Measurements from ENCODE around the gene THBS1. TPM values are rescaled to one million over a fixed set of nuclear protein-coding genes. Genes with fewer than 3 reads are reported as not detected.

THBS1 gene
- polyA plus RNA-seq, 1 donor from 2014 or later: 1.4 TPM

- H3K4me3 Mint-ChIP-seq: no peak overlapping the region
- H3K4me1 Mint-ChIP-seq: peaks cover 0 to 1% (median 0%) of the 10 kb centered on the region in 3 donors
- H3K9me3 Mint-ChIP-seq: peaks cover 0 to 2% (median 1%) of the 10 kb centered on the region in 3 donors
- no peak overlapping the region for H3K27ac Mint-ChIP-seq
- peaks cover 10% of the 10 kb centered on the region for H3K27me3 Mint-ChIP-seq
- H3K36me3 Mint-ChIP-seq: no peaks in the 10 kb centered on the region
These were observed 26.0 kb upstream of the THBS1 start for GRCh38 chr15:39554746-39555387.

GRCh38 chr15:39555885-39556284 lies 25.0 kb upstream of the THBS1 start:
- H3K9me3 Mint-ChIP-seq: peaks cover 0 to 2% (median 1%) of the 10 kb centered on the region in 3 donors
- H3K4me3 Mint-ChIP-seq: no peak overlapping the region
- no peaks in the 10 kb centered on the region for H3K36me3 Mint-ChIP-seq
- peaks cover 10% of the 10 kb centered on the region for H3K27me3 Mint-ChIP-seq
- H3K4me1 Mint-ChIP-seq: peaks cover 0 to 1% (median 0%) of the 10 kb centered on the region in 3 donors
- H3K27ac Mint-ChIP-seq: no peak overlapping the region

GRCh38 chr15:39556461-39556860 lies 24.4 kb upstream of the THBS1 start:
- Mint-ChIP-seq H3K36me3 (no peaks in the 10 kb centered on the region), H3K4me1 (peaks cover 0 to 1% (median 0%) of the 10 kb centered on the region in 3 donors)

DNA sequence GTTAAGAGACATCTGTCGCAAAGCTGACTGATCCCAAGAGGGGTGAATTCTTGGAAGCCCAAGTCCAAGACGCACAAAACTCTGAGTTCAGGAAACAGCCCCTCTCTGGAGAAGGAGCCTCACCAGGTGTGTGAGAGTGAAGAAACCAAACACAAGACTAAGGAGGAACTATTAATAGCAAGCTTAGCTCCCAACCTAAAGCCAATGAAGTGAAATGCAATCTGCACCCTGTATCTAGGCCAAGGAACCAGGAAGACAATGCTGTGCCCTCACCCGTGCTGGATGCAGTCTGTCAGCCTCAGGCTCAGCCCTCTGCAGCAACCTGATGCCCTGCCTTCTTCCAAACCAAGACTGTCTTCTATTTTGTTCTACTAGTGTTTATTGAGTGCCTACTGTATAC lies 22.5 kb upstream of the THBS1 start:
- Mint-ChIP-seq H3K9me3 (peaks cover 0 to 1% (median 1%) of the 10 kb centered on the region in 3 donors), H3K4me3 (no peak overlapping the region), H3K27me3 (peaks cover 2% of the 10 kb centered on the region), H3K27ac (no peak overlapping the region), H3K36me3 (no peaks in the 10 kb centered on the region), H3K4me1 (peaks cover 0 to 1% (median 0%) of the 10 kb centered on the region in 3 donors)

More at GRCh38 chr15:39556461-39556860, 24.4 kb upstream of the THBS1 start:
- Mint-ChIP-seq H3K9me3 (peaks cover 0 to 2% (median 1%) of the 10 kb centered on the region in 3 donors), H3K4me3 (no peak overlapping the region), H3K27me3 (peaks cover 10% of the 10 kb centered on the region), H3K27ac (no peak overlapping the region)

DNA sequence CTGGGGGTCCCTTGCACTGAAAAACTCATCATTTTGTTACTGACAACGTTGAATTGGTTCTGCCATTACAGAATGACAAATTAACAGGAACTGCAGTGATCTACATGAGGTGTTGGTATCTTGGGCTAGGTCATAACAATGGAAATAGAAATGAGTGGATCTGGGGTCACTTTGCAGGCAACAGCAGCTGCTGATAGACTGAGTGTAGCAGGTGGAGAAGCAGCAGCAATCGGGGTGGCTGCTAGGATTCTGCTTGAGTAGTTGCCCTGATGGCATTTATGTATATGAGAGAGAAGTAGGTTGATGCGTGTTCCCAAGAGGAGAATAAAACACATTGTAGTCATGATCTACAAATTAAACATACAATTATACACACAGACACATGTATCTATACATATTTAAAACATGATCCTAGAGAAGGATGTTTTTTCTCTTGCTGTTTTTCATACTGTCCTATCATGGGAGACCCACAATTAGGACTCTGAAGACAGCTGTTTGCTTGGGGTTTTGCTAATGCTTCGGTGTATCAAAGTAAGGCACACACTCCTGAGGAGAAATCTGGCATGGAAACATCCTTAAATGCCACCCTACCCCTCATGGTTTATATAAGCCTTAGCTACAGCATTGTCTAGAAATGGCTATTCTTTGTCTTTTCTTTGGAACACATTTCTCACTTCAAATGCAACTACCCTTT lies 15.8 kb upstream of the THBS1 start:
- H3K36me3 Mint-ChIP-seq: no peaks in the 10 kb centered on the region
- no peak overlapping the region for H3K4me3 Mint-ChIP-seq
- no peak overlapping the region for H3K27ac Mint-ChIP-seq
- H3K4me1 Mint-ChIP-seq: no peaks in the 10 kb centered on the region
- peaks cover 3% of the 10 kb centered on the region for H3K27me3 Mint-ChIP-seq
- H3K9me3 Mint-ChIP-seq: peaks cover 0 to 3% (median 1%) of the 10 kb centered on the region in 3 donors

GRCh38 chr15:39565851-39566250 lies 15.0 kb upstream of the THBS1 start:
- Mint-ChIP-seq H3K36me3 (no peaks in the 10 kb centered on the region), H3K27ac (no peak overlapping the region), H3K27me3 (peaks cover 5% of the 10 kb centered on the region), H3K9me3 (peaks cover 0 to 3% (median 1%) of the 10 kb centered on the region in 3 donors), H3K4me3 (no peak overlapping the region), H3K4me1 (no peaks in the 10 kb centered on the region)

- peaks cover 2% of the 10 kb centered on the region for H3K36me3 Mint-ChIP-seq
- H3K27me3 Mint-ChIP-seq: peaks cover 21% of the 10 kb centered on the region
- H3K4me1 Mint-ChIP-seq: no peaks in the 10 kb centered on the region
- H3K4me3 Mint-ChIP-seq: no peak overlapping the region
- H3K9me3 Mint-ChIP-seq: no peaks in the 10 kb centered on the region
- H3K27ac Mint-ChIP-seq: no peak overlapping the region
These were observed 7.6 kb upstream of the THBS1 start for GRCh38 chr15:39573287-39573686.

DNA sequence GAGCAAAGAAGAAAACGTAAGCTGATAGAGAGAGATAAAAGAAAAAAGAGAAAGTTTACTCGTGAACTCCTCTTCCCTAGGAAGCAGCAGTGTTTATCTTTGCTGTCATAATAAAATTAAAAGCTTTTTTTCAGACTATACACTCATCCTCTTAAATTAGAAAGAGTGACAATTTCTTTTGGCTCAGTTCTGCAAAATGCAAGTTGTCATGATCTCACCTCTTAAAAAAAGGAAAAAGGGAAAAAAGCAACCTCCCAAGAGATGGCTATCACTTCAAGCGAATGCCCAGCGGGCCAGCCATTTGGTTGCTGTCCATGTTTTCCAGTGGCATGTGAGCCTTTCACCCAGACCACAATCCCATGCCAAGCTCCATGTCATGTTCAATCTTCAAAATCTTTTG lies 7.0 kb upstream of the THBS1 start:
- Mint-ChIP-seq H3K4me3 (no peak overlapping the region), H3K9me3 (no peaks in the 10 kb centered on the region), H3K27me3 (peaks cover 21% of the 10 kb centered on the region), H3K4me1 (no peaks in the 10 kb centered on the region), H3K27ac (no peak overlapping the region), H3K36me3 (peaks cover 2% of the 10 kb centered on the region)

DNA sequence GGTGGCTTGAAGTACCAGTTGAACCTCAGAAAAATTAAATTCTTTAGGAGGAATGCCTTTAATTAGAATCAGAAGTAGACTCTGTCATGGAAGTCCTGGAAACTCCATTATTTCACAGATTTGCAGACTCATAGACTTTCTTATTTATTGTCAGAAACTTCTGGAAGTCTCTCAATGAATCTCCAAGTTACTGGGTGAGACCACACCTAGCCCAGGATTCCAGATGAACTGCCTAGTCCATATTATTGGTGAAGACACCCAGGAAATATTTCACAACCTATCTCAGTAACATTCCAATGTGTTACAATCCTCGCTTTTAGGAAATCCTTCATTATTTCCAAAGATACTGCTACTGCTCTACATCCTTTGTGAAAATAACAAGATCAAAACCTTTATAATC lies 6.5 kb upstream of the THBS1 start:
- Mint-ChIP-seq H3K27me3 (peaks cover 23% of the 10 kb centered on the region), H3K27ac (no peak overlapping the region), H3K9me3 (no peaks in the 10 kb centered on the region), H3K4me1 (no peaks in the 10 kb centered on the region), H3K4me3 (no peak overlapping the region), H3K36me3 (peaks cover 2% of the 10 kb centered on the region)

DNA sequence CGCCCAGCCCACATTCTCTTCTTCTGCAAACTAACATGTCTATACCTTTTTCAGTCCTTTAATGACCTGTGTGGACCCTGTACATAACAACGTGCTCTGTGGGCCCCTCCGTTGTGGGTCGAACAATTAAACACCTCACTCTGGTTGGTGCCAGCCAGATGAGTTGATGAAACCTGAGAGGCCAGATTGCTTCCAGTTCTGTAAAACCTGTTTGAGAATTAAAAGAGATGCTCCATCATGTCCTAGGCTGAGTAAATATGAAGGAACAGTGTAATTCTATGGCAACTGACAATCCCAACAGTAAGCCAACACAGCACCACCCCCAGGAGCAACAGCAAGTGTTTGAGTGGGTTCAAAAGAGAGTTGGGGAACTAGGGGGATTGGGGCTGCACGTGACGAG lies 5.7 kb upstream of the THBS1 start:
- Mint-ChIP-seq H3K27ac (no peak overlapping the region), H3K4me3 (no peak overlapping the region)

DNA sequence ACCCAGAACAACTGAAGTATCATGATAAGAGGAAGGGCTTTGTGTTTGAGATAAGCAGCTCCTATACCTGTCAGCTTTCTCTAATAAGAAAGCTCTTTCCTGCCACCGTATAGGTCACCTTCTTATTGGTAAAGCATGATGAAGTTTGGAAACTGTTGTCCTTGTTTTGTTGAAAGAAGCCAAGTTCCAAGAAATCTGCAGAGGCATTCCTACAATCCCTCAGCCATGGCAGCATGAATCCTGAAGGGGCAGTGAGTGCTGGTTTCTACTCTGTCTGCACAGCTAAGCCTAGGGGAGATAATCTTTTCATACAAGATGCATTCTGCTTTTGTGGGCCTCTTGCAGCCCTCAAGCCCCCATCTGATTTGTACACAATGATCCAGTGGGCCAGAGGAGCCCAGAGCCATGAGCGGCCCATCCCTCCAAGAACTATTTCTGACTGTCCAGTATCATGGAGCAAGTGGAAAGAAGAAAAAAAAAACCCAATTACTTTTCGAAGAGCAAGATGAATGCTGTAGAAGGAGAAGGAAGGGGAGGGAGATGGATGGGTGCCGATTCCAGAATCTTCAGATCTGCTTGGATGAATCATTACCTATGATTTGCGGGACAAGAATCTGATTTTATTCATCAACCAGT lies 1.9 kb upstream of the THBS1 start:
- peak overlapping the region in 1 of 4 donors; percentile 48 for H3K4me3 Mint-ChIP-seq
- peaks cover 45% of the 10 kb centered on the region for H3K27me3 Mint-ChIP-seq
- no peaks in the 10 kb centered on the region for H3K9me3 Mint-ChIP-seq
- peaks cover 0 to 10% (median 3%) of the 10 kb centered on the region in 3 donors for H3K4me1 Mint-ChIP-seq
- no peak overlapping the region for H3K27ac Mint-ChIP-seq
- H3K36me3 Mint-ChIP-seq: no peaks in the 10 kb centered on the region

More for the DNA sequence above, 5.7 kb upstream of the THBS1 start:
- Mint-ChIP-seq H3K9me3 (no peaks in the 10 kb centered on the region), H3K4me1 (peaks cover 0 to 6% (median 0%) of the 10 kb centered on the region in 3 donors), H3K27me3 (peaks cover 29% of the 10 kb centered on the region), H3K36me3 (peaks cover 2% of the 10 kb centered on the region)

DNA sequence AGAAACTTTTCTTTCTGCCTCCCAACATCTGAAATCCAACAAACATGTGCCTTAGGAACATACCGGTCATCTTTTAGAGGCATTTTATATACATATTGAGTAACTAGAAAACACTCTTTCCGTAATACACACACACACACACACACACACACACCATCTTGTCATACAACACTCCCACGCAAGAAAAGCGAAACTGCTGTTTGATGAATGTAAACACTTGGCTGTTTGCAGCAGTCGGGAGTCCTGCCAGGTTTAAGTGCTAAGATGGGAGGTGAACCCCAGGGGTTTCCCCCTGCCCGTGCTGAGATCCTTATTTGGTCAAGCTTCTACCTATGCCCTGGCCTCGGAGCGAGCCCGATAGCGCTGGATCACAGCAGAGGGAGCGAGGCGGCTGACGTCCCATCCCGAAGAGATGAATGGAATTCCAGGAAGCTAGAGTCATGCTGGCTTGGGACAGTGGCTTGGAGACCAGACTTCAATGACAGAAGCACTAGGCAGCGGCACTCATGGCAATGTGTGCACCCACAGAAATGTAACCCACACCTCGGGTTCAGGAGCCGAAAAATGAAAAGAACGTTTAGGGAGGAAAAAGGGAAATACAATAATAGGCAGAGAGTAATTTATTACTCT lies 1.3 kb upstream of the THBS1 start:
- H3K36me3 Mint-ChIP-seq: no peaks in the 10 kb centered on the region
- peak overlapping the region in 1 of 3 donors; percentile 53 for H3K27ac Mint-ChIP-seq
- peaks cover 0 to 10% (median 3%) of the 10 kb centered on the region in 3 donors for H3K4me1 Mint-ChIP-seq
- H3K9me3 Mint-ChIP-seq: no peaks in the 10 kb centered on the region
- H3K27me3 Mint-ChIP-seq: peaks cover 45% of the 10 kb centered on the region
- H3K4me3 Mint-ChIP-seq: peak overlapping the region in 2 of 4 donors; percentile 34 to 38

DNA sequence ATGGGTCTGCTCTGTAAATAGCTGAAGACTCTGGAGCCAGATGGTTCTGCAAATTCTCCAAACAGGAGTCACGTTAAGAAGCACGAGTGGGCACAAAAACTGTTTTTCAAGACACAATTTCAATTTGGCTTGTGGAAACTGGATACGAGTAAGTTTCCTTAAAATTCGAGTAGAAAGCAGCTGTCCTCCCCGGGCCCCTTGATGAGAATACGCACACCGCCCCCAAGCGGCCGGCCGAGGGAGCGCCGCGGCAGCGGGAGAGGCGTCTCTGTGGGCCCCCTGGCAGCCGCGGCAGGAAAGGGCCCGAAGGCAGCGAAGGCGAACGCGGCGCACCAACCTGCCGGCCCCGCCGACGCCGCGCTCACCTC lies 778 bp upstream of the THBS1 start:
- Mint-ChIP-seq H3K4me1 (peaks cover 0 to 10% (median 3%) of the 10 kb centered on the region in 3 donors), H3K9me3 (no peaks in the 10 kb centered on the region), H3K27me3 (peaks cover 44% of the 10 kb centered on the region), H3K36me3 (no peaks in the 10 kb centered on the region), H3K4me3 (peak overlapping the region in 1 of 4 donors; percentile 34), H3K27ac (no peak overlapping the region)

DNA sequence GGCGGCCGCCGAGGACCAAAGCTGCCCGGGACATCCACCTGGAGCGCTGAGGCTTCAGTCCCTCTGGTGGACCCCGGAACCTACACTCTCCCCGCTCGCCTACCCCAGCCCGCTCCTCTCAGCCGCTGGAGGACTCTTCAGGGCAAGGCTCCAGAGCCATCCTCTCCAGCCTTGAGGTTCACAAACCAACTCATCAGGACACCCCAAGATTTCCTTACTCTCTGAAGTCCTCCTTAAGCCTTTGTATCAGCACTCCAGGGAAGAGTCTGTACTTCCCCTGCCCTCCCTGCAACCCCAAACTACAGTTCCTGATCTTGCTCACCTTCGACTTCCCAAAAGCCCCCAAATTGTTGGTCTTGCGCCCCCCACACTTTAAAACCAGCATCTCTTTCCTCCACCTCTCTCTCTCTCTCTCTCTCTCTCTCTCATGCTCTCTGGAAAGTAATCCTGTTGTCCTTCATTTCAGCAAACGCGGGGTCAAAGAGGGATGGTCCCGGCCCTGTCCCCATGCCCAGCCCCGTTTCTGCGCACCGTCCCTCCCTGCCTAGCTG lies 438 bp downstream of the THBS1 start:
- H3K36me3 Mint-ChIP-seq: no peaks in the 10 kb centered on the region
- H3K9me3 Mint-ChIP-seq: no peaks in the 10 kb centered on the region
- H3K27ac Mint-ChIP-seq: peak overlapping the region in 1 of 3 donors; percentile 48
- H3K27me3 Mint-ChIP-seq: peaks cover 39% of the 10 kb centered on the region
- peaks cover 0 to 10% (median 3%) of the 10 kb centered on the region in 3 donors for H3K4me1 Mint-ChIP-seq
- peak overlapping the region in 3 of 4 donors; percentile 41 to 78 (median 78) for H3K4me3 Mint-ChIP-seq
